Memory B cell (primary cell): ENCODE measurements around the gene EXOSC5.

ENCODE experiments used
- ATAC-seq: fragments of 150-1000 bp; cut with Tn5 transposase; 2 replicates; pipeline ENCODE4 v1.10.0; 2021; ENCODE audit warnings: low read depth, mild to moderate bottlenecking, moderate library complexity
- DNase-seq, 2 donors: peaks; one replicate each; pipeline ENCODE4 v3.0.0; 2022; ENCODE audit warnings: low spot score in 2 of 2
- H3K27ac Mint-ChIP-seq: one replicate; pipeline ENCODE4 v1.8.0; 2022; ENCODE audit warnings: mild to moderate bottlenecking, moderate library complexity, mixed read lengths
- H3K27me3 Mint-ChIP-seq: one replicate; pipeline ENCODE4 v1.8.0; 2022; ENCODE audit warnings: mixed read lengths
- H3K36me3 Mint-ChIP-seq: one replicate; pipeline ENCODE4 v1.8.0; 2022; ENCODE audit warnings: mild to moderate bottlenecking, mixed read lengths
- H3K4me1 Mint-ChIP-seq: one replicate; pipeline ENCODE4 v1.8.0; 2022; ENCODE audit warnings: mixed read lengths
- H3K4me3 Mint-ChIP-seq: one replicate; pipeline ENCODE4 v1.8.0; 2022; ENCODE audit warnings: mild to moderate bottlenecking, moderate library complexity, mixed read lengths
- H3K9me3 Mint-ChIP-seq: one replicate; pipeline ENCODE4 v1.8.0; 2022; ENCODE audit warnings: mixed read lengths

The EXOSC5 gene

GRCh38 chr19:41341669-41342490 is 55.3 kb downstream of the EXOSC5 start:
- H3K36me3 Mint-ChIP-seq, result peaks cover 24% of the 10 kb centered on the region
- DNase-seq, result no peak
- ATAC-seq, result peak; percentile 63
- H3K4me3 Mint-ChIP-seq, result peak overlapping the region; percentile 53
- peaks cover 22% of the 10 kb centered on the region for H3K4me1 Mint-ChIP-seq
- no peaks in the 10 kb centered on the region for H3K27me3 Mint-ChIP-seq
- no peaks in the 10 kb centered on the region for H3K9me3 Mint-ChIP-seq
- peak overlapping the region; percentile 24 for H3K27ac Mint-ChIP-seq

GRCh38 chr19:41339936-41340335 is 57.2 kb downstream of the EXOSC5 start:
- Mint-ChIP-seq H3K4me1 (peaks cover 23% of the 10 kb centered on the region), H3K27ac (no peak overlapping the region), H3K9me3 (no peaks in the 10 kb centered on the region), H3K4me3 (no peak overlapping the region), H3K27me3 (no peaks in the 10 kb centered on the region), H3K36me3 (peaks cover 22% of the 10 kb centered on the region)
- ATAC-seq, result no peak
- DNase-seq, result no peak
